Mesenteric fat pad (tissue), 1 donor: Measurements from ENCODE around the gene CD96. TPM values are rescaled to one million over a fixed set of nuclear protein-coding genes. Genes with fewer than 3 reads are reported as not detected.

Experiments used
- DNase-seq: peaks from one replicate; pipeline ENCODE4 v3.0.0-alpha.2; 2020; ENCODE audit warnings: low spot score
- total RNA-seq: library from RNA; stranded (reverse); fragmentation: NEBNext Ultra II Directional; extraction: Animal tissue kit (Norgen Biotek cat#: 25700); gene quantifications from one replicate; pipeline ENCODE4 v1.2.1, GENCODE V29; 2021
- donor health status: DM: yes; HTN: yes; CAD: no.

Gene CD96
- total RNA-seq, 1 donor from 2014 or later = 6.9 TPM

DNA sequence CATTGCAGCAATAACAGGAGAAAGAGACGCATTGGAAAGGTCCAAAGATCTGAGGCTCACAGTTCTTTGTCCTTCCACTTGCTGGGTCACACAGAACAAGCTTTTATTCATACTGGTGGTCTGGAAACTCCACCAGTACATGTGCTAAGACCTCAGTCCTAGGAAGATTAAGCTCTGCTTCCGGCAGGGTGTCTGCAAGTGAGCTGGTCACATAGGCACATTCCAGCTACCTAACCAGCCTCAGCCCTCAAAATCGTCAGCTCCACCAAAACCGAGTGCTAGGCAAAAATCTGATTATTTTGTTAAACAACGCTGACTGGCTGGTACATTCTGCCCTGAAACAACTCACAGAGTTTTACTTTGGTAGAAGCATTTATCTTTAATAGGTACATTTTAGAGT is 50.9 kb downstream of the CD96 start:
- no peak for DNase-seq

DNA sequence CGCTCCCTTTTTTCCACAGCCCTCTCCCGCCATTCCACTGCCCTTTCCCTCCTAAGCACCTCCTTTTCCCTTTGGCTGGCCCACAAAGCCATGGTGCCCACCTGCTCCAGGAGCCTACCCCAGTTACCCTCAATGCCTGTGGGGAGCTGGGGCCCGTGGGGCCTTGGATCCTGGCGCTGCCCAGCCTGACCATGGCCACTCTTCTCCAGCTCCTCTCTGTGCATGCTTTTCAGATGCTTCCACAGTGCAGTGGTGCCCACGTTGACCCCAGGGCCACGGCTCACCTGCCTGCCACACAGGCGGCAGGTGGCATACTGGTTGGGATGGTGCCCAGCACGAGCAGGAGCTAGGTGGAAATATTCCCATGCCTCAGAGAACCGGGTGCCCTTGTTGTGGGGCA is 51.7 kb downstream of the CD96 start:
- no peak for DNase-seq

DNA sequence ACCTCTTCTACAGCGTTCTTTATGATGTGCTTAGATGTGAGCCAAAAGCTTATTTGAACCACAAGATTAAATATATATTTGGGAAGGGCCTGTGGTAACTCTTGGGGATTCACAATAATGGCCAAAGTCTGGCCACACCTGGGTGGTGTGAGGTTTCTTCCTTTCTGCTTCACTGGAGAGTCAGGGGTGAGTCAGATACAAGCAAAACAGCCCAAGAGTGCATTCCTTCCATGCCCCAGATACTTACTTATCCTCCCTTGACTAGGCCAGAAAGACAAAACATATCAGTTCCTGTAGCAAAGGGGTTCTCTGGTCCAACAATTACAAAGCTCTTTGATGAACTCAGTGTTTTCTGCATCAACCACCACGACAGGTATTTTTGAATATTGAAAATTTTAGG is 52.2 kb downstream of the CD96 start:
- DNase-seq = no peak

DNA sequence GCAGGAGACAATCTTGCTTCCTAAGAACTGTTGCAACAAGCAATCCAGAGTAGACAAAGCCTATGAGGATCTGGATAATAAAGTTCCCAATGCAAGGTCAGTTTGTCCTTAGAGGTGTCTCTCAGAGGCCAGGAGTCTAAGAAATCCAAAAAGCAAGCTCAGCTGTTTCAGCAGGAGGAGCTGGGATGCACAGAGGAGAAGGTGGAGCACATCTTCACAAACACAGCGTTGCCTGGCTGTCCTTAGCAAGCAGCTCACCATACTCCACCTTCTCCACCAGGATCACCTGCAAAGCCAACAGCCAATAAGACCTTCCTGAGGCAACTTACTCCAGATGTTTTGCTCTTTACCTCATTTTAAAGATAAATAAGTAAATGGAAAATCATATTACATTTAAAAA is 52.8 kb downstream of the CD96 start:
- DNase-seq = no peak

DNA sequence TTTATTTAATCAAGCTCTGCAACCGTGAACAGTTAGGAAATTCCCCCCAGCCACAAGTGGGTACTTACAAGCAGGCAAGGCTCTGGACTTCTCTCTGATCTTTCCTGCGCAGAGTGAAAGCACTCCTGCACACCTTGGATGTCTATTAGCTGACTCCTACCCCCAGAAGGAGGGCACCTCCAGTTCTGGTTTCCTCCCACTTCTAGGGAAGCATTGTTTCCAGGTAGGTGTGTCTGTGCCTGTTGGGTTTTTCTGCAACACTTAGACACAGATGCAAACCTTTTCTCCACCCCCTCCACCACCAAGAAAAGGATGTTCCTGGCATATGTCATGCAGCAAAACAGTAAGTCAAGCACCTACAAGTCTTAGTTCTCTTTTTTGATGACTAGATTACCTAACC is 53.2 kb downstream of the CD96 start, which contains the start of gene ZBED2:
TSS of gene ZBED2 (minus strand) at position 115 of the 400 bp plus-strand sequence. CDS start 1,145 bp downstream, outside the sequence.
- DNase-seq = no peak

DNA sequence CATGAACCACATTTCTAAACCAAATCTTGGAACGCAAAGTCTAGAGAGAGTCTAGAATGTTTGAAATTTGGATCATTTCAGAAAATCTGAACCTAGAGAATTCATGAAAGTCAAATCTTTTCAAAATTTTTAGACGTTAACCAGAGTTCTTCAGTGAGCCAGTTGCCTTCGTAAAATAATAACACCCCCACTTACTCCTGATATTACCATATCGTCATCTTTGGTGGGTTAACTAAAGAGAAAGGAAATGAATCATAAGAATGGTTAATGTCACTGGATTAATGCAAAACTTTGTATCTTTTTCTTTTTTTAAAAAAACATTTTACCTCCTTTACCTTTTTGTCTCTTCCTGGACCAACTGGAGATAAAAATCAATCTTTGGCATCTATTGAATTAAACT is 54.3 kb downstream of the CD96 start:
- no peak for DNase-seq

DNA sequence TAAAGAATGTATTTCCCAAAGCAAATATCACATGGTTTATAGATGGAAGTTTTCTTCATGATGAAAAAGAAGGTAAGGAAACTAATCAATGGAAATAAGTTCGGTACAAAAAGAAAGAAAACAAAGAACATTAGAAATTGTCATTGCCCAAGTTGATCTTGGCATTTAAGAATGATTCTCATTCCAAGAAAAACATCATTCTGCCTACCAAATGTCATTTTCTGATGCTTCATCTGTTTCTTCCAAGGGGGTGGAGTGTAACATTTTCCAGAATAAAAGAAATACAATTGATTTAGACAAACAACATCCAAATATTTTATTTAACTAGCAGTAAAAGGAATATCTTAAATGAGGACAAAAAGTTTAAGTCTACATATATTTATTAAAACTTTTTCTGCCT is 56.1 kb downstream of the CD96 start:
- DNase-seq = no peak

DNA sequence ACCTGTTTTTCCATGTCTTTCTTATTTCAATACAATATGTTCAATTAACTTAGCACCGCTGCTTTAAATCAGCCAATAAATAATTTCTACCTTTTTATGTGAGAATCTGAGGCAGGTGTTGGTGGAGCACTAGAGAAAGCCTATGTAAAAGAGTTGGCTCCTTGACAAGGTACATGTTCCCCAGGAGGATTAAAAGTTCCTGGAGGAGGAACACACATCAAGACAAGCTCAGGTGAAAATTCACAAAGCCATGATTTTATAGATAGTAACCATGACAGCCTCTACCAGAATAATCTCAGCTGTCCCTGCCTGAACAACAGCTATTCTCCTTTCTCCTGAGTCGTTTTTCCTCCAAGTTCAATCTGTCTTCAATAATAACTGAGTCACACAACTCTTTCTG is 56.6 kb downstream of the CD96 start:
- DNase-seq = no peak

DNA sequence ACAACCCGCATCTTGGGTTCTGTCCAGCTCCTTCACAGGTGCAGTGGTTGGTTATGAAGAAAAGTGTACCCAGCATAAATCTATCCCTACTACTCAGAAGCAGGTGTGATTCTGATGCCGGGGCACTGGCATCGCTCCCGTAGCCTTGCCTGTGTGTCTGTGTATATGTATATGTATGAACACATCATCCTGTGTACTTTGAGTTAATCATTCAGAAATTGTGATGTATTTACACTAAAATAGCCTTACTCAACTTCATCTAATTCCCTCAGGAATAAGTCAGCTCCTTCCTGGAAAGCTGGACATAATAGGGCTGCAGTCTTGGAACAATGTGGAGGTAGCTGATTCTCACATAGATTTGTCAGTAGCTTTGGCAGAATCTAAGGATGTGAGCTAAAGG is 59.8 kb downstream of the CD96 start:
- DNase-seq = no peak

DNA sequence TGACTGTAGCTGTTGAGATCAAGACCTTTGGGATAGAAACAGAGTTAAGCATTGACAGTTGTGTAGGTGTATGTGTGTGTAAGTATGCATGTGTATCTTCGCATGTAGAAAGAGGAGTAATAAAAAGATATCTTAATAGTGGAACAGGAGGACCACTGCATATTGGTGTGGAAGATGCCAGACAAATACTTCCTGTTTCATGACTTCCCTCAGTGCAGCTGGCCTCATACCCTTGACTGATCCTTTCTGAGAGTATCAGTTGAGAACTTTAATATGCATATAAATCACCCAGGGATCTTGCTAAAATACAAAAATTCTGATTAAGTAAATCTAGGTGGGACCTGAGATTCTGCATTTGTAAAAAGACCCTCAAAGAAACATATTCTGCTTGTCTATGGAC is 61.7 kb downstream of the CD96 start:
- DNase-seq = no peak

DNA sequence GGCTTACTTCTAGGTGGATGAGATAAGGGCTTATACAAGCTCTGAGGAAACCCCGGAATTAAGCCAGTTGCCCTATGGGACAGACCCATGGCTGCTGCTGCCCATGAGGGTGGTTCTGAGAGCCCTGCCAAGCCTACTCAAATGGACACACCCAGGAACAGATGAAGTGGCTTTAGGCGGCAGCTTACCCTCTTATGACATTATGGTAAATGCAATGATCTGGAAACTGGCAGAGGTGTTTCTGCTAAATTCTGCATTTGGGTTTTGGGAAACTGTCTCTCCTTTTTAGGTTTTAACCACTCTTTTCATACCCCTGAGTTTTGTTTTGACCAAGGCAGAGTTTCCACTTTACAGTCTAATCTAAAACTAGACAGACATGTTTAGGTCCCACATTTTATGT is 62.1 kb downstream of the CD96 start:
- no peak for DNase-seq

DNA sequence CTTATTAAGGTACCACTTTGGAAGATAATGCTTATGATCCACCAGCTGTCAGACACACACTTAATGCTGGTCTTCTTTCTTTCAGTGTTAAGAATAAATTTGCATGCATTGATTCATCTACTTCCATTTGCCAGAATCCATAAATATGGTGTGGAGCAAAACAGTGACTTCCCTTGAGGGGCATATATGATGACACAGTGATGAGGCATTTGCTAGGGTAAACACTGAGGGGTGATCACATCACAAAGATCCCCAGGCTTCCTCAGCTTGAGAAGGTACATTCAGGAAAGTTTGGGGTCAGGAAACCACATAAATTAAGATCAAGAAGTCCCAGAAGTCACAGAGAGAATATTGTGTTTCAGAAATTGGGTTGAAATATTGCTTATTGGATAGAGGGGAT is 63.0 kb downstream of the CD96 start:
- no peak for DNase-seq

DNA sequence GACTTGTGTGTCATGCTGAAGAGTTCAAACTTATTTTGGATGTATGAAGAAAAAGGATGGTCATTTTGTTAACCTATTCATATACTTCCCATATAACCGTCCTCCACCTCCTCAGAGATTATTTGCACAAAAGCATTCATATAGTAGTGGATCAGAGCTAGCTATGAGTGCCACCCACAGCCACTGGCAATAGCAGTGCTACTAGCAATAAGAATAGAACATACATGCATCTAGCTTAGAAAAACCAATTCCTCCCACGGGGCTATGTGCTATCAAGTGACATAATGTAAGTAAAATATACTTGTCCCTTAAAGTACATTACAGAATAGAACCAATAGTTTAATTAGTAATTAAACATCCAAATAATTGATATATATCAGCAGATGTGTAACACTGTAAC is 63.5 kb downstream of the CD96 start:
- no peak for DNase-seq

DNA sequence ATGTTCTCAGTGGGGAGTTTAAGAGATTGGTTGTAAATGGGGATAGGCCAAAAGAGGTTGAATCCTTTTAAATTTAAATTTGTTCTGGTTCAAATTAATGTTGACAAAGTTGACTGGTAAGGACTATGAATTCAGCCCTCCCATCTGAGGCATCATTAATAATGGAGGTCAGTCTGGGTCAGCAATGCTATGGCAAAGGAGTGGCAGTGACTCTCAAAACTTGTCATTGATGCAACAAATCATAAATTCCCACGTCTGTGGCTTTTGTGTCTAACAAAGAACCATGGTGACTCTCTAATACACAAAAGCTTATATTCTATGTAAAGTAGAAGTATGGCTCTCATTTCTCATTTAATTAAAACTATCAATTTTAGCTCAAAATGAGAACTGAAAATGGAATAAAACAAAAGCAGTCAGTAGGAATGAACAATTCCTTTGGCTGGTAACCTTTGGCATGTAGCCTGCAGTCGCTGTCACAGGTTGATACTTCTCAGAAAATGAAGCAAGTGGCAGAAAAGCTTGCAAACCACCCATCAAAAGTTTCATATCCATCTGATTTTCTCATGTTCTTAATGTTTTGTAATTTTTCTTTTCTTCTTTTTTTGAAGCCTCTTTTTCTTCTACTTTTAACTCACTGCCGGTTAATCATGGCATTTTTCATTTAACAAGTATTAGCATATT is 65.4 kb downstream of the CD96 start:
- DNase-seq = no peak

DNA sequence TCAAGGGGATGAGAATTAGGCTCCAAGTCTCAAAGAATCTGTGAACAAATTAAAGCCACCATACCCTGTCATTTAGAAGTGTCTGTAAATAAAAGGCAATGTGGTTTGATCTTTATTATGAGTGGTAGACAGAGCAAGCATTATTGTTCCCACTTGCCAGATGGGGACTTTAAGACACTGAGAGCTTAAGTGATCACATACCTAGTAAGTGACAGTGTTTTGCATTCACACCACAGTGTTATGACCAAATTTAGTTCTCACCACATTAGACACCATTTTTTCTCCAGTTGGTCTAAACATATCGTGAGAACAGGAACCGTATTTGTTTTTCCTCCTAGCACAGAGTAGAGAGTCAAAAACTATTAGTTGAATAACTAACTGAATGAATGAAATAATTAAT is 66.4 kb downstream of the CD96 start:
- DNase-seq = no peak

DNA sequence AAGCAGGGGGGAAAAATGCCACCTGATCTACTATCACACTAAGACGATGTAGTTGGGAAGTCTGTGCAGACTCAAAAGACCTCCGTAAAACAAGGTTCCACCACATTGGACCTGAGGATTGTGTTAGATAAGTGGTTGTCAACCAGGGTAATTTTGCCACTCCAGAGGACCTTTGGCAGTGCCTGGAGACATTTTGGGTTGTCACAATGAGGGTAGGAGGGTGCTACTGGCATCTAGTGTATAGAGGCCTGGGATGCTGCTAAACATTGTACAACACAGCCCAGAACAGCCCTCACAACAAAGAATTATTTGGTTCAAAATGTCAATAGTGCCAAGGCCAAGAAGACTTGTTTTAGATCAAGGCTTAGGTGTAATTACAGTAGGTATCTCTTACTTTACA is 67.7 kb downstream of the CD96 start:
- no peak for DNase-seq

DNA sequence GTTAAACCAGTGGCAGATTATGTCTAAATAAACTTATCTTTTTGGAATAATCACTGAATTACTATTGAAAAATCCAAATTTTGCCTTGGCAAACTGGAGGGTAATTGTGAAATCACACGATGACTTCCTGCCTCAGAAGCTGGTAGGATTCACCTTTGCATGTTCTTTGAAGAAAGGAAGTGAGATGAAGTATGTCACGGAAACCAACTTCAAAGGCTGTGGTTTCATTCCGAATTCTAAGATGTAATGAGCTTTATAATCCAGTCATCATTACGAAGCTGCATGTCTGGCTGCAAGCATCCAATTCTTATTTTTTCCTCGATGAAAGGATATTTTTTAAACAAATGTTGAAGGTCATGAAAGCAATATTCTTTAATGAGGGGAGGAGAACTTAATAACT is 68.2 kb downstream of the CD96 start:
- no peak for DNase-seq

DNA sequence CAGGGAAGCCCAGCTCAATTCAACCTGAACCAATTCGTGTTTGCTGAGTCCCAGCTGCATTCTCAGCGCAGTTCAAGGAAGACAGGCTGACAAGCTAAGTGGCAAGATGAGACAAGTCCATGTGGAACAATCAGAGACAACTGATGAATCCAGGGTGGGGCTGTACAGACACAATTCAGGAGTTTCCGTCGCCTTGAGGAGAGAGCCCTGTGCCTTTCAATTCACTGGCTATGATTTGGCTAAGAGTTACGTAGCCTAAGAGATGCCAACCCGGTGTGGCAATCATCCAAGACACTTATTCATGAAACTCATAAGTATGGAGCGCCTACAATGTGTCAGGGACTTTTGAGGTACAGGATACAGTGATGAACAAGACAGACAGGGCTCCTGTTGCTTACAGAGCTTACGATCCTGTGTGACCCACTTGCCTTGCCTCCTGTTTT is 68.6 kb downstream of the CD96 start:
- DNase-seq = no peak

DNA sequence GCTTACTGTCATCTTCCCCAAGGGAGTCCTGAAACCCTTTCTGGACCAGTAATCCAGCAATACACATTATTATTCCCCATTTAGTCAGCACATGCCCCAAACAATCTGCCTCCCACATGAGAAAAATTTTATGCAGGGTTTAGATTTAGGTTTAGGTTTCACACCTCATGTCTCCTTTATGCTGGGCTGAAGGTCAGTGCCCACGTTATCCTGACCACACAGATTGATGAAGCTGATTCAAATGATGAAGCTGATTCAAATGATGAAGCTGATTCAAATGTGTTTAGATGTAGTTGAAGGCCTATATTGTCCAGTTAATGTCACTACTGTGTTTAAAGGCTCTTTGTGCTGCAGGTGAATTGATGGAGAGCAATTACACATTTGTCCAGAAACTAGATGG is 71.3 kb downstream of the CD96 start:
- DNase-seq = no peak

DNA sequence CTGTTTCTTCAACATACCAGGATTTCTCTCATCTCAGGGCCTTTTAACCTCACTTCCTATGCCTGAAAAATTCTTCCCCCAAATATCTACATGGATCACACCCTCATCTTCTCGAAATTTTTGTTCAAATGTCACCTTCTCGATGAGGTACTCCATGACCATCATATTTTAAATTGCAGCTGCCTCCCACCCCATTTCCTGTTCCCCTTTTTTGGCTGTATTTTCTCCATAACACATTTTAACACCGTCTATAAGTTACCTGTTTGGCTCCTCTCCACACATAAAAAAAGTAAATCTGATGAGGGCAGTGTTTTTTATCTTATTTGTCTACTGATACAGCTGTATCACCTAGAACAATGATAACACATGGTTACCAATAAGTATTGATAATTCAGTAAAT is 73.9 kb downstream of the CD96 start:
- no peak for DNase-seq

DNA sequence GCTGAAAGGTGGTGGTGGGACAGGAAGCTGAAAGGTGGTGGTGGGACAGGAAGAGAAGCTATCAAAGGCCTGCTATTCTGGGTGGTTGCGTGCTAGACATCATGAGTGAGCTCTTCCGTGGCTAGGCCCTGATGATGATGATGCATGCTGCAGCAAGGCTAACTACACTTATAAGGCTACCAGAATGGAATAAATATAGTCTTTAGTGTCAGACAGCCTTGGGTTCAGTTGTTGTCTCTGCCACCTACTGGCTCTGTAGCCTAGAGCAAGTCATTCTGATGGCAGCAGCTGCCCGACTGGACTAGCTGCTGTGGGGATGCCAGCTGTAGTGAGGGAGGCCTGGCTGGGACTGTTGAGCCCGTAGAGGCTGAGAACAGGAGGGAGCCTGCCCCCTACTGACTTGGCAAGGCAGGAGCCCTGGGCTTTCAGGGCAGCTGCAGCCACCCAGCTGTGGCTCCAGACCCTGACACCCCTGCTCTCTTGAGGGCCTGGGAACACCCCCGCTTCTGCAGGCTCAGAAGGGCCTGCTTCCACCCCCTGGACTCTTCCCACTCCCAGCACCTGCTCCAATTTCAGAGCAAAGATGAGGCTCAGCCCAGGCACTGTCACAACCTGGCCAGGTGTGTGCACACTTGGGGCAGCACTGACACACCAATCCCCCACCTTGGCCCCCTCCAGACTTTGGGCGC is 74.6 kb downstream of the CD96 start:
- DNase-seq = no peak

DNA sequence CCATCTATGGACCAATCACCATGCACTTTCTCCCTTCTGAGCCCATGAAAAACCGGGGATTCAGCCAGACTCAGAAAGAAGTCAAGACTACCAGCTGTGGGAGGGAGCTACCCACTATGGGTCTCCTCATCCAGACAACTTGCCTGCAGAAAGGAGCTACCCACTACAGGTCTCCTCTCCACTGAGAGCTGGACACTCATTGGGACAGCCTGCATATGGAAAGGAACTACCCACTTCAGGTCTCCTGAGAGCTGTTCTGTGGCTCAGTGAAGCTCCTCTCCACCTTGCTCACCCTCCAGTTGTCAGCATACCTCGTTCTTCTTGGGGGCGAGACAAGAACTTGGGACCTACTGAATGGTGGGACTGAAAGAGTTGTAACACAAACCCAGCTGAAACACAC is 75.4 kb downstream of the CD96 start:
- DNase-seq = no peak

DNA sequence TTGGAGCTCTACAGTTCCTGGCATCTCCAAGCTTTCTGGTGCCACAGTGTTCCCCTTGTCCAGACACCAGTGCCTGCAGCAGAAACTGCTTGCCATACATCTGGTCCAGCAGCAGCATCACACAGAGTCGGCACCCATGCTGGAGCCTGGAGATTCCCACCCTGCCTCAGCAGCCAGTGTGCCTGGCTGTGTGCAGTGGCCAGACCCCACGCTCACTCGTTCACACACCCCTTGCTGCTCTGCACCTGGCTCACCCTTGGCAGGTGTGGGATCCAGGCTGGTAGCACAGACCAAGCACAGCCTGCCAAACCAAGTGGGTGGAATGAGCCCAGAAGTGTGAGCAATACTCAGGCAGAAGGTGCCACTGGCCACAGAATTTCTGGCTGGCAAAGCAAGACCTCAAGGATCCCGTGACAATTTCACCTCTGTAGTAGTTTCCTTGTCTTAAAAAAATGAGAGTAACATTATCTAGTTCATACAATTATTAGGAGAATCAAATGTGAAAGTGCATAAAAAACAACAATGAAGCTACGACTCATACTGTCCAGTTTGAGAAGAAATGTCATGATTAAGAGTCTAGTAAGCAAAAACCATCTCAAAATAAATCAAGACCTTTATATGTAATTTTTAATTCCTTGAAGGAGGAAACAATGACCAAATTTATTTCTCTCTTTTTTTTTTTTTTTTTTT is 76.1 kb downstream of the CD96 start:
- DNase-seq = no peak
